HG03196 (cell line): ENCODE results near the gene FAM217A.

Source experiments
- ATAC-seq: cut with Tn5 transposase; IDR thresholded peaks from one replicate; pipeline ENCODE4 v1.9.1; 2021; ENCODE audit not compliant: unreplicated experiment

Gene FAM217A

GRCh38 chr6:4021854-4022695 is 56.9 kb downstream of the FAM217A start:
- ATAC-seq, result peak; percentile 7

GRCh38 chr6:4021133-4021853 is 57.6 kb downstream of the FAM217A start:
- ATAC-seq, result peak; percentile 56

- ATAC-seq, result no peak
These were observed 58.2 kb downstream of the FAM217A start for GRCh38 chr6:4020822-4021132.

GRCh38 chr6:4018924-4019236 is 60.1 kb downstream of the FAM217A start:
- no peak for ATAC-seq
